Testis (tissue), 2 donors: Measurements from ENCODE around the gene SPATA6L.

ENCODE experiments used
- POLR2A ChIP-seq: fragments of 450-650 bp; IDR thresholded peaks from one replicate; pipeline ENCODE4 v1.6.1; 2017; ENCODE audit warnings: antibody characterized with exemption, mild to moderate bottlenecking, moderate library complexity
- TF ChIP-seq, protein P1 (sequence below), 3 experiments: fragments of 450-650 bp in 2 of 3; fragments of 200-600 bp in 1 of 3; sonication (generic) in 1 of 3; IDR thresholded peaks; one replicate each; pipeline ENCODE4 v1.5.1; 2016 to 2019; ENCODE audit warnings: antibody characterized with exemption in 3 of 3, mild to moderate bottlenecking in 2 of 3, moderate library complexity in 1 of 3

DNA sequence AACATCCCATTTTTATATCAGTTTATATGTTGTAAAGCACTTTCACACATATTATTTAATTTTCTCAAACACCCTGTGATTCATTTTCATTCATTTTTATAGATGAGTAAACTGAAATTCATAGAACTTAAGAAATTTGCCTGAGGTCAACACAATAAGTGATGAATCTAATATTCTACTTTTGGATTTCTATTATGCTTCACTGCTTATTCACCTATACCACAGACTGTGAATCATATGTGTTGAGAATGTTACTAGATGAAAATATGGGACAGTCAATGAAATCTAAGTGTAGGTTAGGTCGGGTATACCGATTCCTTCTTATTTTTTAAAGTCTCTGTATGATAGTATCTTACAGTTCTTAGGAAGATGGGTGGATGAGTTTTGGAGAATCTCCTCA lies 37.8 kb upstream of the SPATA6L start:
- TF ChIP-seq, protein P1, sequence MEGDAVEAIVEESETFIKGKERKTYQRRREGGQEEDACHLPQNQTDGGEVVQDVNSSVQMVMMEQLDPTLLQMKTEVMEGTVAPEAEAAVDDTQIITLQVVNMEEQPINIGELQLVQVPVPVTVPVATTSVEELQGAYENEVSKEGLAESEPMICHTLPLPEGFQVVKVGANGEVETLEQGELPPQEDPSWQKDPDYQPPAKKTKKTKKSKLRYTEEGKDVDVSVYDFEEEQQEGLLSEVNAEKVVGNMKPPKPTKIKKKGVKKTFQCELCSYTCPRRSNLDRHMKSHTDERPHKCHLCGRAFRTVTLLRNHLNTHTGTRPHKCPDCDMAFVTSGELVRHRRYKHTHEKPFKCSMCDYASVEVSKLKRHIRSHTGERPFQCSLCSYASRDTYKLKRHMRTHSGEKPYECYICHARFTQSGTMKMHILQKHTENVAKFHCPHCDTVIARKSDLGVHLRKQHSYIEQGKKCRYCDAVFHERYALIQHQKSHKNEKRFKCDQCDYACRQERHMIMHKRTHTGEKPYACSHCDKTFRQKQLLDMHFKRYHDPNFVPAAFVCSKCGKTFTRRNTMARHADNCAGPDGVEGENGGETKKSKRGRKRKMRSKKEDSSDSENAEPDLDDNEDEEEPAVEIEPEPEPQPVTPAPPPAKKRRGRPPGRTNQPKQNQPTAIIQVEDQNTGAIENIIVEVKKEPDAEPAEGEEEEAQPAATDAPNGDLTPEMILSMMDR (IDR thresholded peaks at IDR 0.05): no peak
- no peak for TF ChIP-seq POLR2A
